Body of pancreas (tissue), 4 donors: ENCODE data around the gene TASOR.

Experiments
- CTCF ChIP-seq, 7 experiments: fragments of 450-650 bp in 4 of 7; fragments of 200-600 bp in 3 of 7; sonication (generic) in 3 of 7; IDR thresholded peaks; one replicate each; pipeline ENCODE4 v1.5.1; 2016 to 2019; ENCODE audit warnings: antibody characterized with exemption in 7 of 7
- POLR2A ChIP-seq, 3 donors: fragments of 450-650 bp; IDR thresholded peaks; one replicate each; pipeline ENCODE4 v1.6.1; 2016; ENCODE audit warnings: antibody characterized with exemption in 3 of 3, mild to moderate bottlenecking in 2 of 3

- TF ChIP-seq POLR2A (IDR thresholded peaks at IDR 0.05): no peak
- no peak for TF ChIP-seq CTCF (IDR thresholded peaks at IDR 0.05)
These were observed 37.7 kb downstream of the TASOR start for GRCh38 chr3:56645407-56645806.
